ENCODE measurements around the gene RPL10. TPM values are rescaled to one million over a fixed set of nuclear protein-coding genes. Genes with fewer than 3 reads are reported as not detected.
A peak's percentile ranks its signal among the peaks of the same experiment; 100 is the strongest.

The RPL10 gene
- total and polyA plus RNA-seq, 9 of the 15 experiments (the other 6 are each of a cell fraction or from before 2014, with no cell fraction given), result 3,774 to 7,600 (median 5,014) TPM

- H3K36me3 ChIP-seq (ENCODE audit: control insufficient read depth, insufficient read depth, low read length), result peaks cover 2% of the 10 kb centered on the region; the same call in 2 of the 3 replicates
- peak overlapping the region; percentile 66; the same call in 1 of the 2 replicates for H2AFZ ChIP-seq (ENCODE audit: low read depth, low read length)
- H3K27ac ChIP-seq (ENCODE audit: extremely low read depth, low read depth, low read length), result peak overlapping the region; percentile 50; the same call in 1 of the 3 replicates
- intact Hi-C loops (cut with micrococcal nuclease), result loop anchor here (10.0 kb wide), 1 partner anchor 120 kb away; the partner anchor contains the start of gene SLC10A3
- CTCF ChIA-PET (ENCODE audit: low intra/inter-chr PET ratio), result interaction anchor here (0.6 to 4.5 kb wide), 2 partner anchors 159 to 166 kb away, joined by 3 to 63 read pairs; no protein-coding TSS in a partner anchor
- POLR2A ChIA-PET, result interaction anchor here (0.5 to 0.6 kb wide), 2 partner anchors 9 to 406 kb away, joined by 3 read pairs; no protein-coding TSS in a partner anchor
- peak; percentile 28; the same call in 1 of the 2 replicates for TF ChIP-seq ZNF121 (CRISPR knock-in tag; conservative IDR thresholded peaks at IDR 0.05)
- TF ChIP-seq ZNF695 (CRISPR knock-in tag; IDR thresholded peaks at IDR 0.05), result no peak
- H3K9me1 ChIP-seq (ENCODE audit: control insufficient read depth, insufficient read depth, low read length), result no peaks in the 10 kb centered on the region
- peaks cover 23% of the 10 kb centered on the region for H3K79me2 ChIP-seq (ENCODE audit: control insufficient read depth, insufficient read depth, low read length)
- ATAC-seq, result no peak
- peak overlapping the region; percentile 48 to 77; a peak in 3 of 4 replicates for H3K9ac ChIP-seq (ENCODE audit: insufficient read depth in 1 of 2, low read depth in 2 of 2, low read length in 2 of 2)
- no TSS peak for BruUV-seq (replicated peaks)
- peak overlapping the region; percentile 46; the same call in 1 of the 2 replicates for H3K4me2 ChIP-seq (ENCODE audit: insufficient read depth, low read length)
- DNase-seq (ENCODE audit: extremely low read depth in 1 of 4, low spot score in 3 of 4), result no peak
- WGBS (ENCODE audit: insufficient coverage, low coverage, missing lambda C conversion rate), result 44% methylated on average over 8 of the region's 10 CpGs
- FAIRE-seq, result peak; percentile 35
- H3K27me3 ChIP-seq (ENCODE audit: control insufficient read depth in 2 of 2, insufficient read depth in 2 of 2, low read length in 2 of 2), result no peaks in the 10 kb centered on the region
- peaks cover 14 to 71% of the 10 kb centered on the region in 2 experiments; a peak in 4 of 5 replicates for H3K4me1 ChIP-seq (replicated peaks in 1 of 2; ENCODE audit: control insufficient read depth in 2 of 2, insufficient read depth in 2 of 2, low read length in 2 of 2)
- in situ Hi-C loops (cut with MboI), result loop anchor here (10.0 kb wide), 1 partner anchor 160 kb away; no protein-coding TSS in a partner anchor
- peak overlapping the region; percentile 8; the same call in 1 of the 2 replicates for H3K4me3 ChIP-seq
- no peaks in the 10 kb centered on the region for H4K20me1 ChIP-seq (replicated peaks; ENCODE audit: control insufficient read depth, insufficient read depth, low read length)
- no peaks in the 10 kb centered on the region for H3K9me3 ChIP-seq (replicated peaks; ENCODE audit: control insufficient read depth, insufficient read depth, low read depth, low read length)
Measured at GRCh38 chrX:154375156-154375504, 23.0 kb upstream of the RPL10 start.

DNA sequence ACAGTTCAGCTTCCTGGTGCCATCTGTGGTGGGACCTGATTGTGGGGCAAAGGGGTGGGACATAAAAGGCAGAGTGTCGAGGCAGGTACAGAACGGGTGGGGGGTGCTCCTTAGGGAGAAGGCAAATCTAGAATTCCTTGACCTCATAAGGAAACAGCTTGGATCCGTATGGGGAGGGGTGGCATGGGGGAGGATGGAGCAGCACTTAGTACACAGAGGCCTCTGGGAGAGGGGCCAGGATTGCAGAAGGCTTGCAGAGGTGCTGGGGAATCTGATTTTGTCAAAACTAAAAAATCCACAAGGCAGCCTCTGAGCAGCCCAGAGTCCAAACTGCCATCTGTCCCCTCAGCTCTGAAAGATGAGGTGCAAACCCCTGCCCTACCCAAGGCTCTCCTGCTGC is 21.4 kb upstream of the RPL10 start:
- H3K36me3 ChIP-seq (ENCODE audit: control insufficient read depth, insufficient read depth, low read length), result peaks cover 18% of the 10 kb centered on the region; the same call in 2 of the 3 replicates
- FAIRE-seq, result no peak
- CTCF ChIA-PET (ENCODE audit: low intra/inter-chr PET ratio), result no interaction called here
- no peak overlapping the region for H3K4me3 ChIP-seq
- H4K20me1 ChIP-seq (replicated peaks; ENCODE audit: control insufficient read depth, insufficient read depth, low read length), result no peaks in the 10 kb centered on the region
- no peak overlapping the region for H3K4me2 ChIP-seq (ENCODE audit: insufficient read depth, low read length)
- no peaks in the 10 kb centered on the region for H3K9me1 ChIP-seq (ENCODE audit: control insufficient read depth, insufficient read depth, low read length)
- no peak overlapping the region for H2AFZ ChIP-seq (ENCODE audit: low read depth, low read length)
- H3K4me1 ChIP-seq (replicated peaks in 1 of 2; ENCODE audit: control insufficient read depth in 2 of 2, insufficient read depth in 2 of 2, low read length in 2 of 2), result peaks cover 23 to 66% of the 10 kb centered on the region in 2 experiments
- no peaks in the 10 kb centered on the region for H3K9me3 ChIP-seq (replicated peaks; ENCODE audit: control insufficient read depth, insufficient read depth, low read depth, low read length)
- ATAC-seq, result no peak
- POLR2A ChIA-PET, result interaction anchor here (1.5 kb wide), 1 partner anchor 14 kb away, joined by 3 read pairs; no protein-coding TSS in a partner anchor
- no peak overlapping the region for H3K27ac ChIP-seq (ENCODE audit: extremely low read depth, low read depth, low read length)
- in situ Hi-C loops (cut with MboI) (loop anchor here (10.0 kb wide), 1 partner anchor 158 kb away; no protein-coding TSS in a partner anchor), intact Hi-C loops (cut with micrococcal nuclease) (loop anchor here (10.0 kb wide), 1 partner anchor 118 kb away; the partner anchor contains the start of gene SLC10A3)
- H3K79me2 ChIP-seq (ENCODE audit: control insufficient read depth, insufficient read depth, low read length), result peaks cover 26% of the 10 kb centered on the region
- BruUV-seq (replicated peaks), result no TSS peak
- no peak overlapping the region; a peak in 1 of 4 replicates for H3K9ac ChIP-seq (ENCODE audit: insufficient read depth in 1 of 2, low read depth in 2 of 2, low read length in 2 of 2)
- WGBS (ENCODE audit: insufficient coverage, low coverage, missing lambda C conversion rate), result 80% methylated on average over 1 of the region's 3 CpGs
- H3K27me3 ChIP-seq (ENCODE audit: control insufficient read depth in 2 of 2, insufficient read depth in 2 of 2, low read length in 2 of 2), result no peaks in the 10 kb centered on the region
- no peak for DNase-seq (ENCODE audit: extremely low read depth in 1 of 4, low spot score in 3 of 4)
- TF ChIP-seq, protein P1, sequence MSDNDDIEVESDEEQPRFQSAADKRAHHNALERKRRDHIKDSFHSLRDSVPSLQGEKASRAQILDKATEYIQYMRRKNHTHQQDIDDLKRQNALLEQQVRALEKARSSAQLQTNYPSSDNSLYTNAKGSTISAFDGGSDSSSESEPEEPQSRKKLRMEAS (CRISPR knock-in tag; IDR thresholded peaks at IDR 0.05), result no peak
- TF ChIP-seq HEY1 (CRISPR knock-in tag; IDR thresholded peaks at IDR 0.05; ENCODE audit: borderline replicate concordance) (no peak), PTBP1 (IDR thresholded peaks at IDR 0.05; ENCODE audit: low read depth, low read length) (no peak), SOX6 (IDR thresholded peaks at IDR 0.05) (no peak), ZFX (CRISPR knock-in tag; IDR thresholded peaks at IDR 0.05) (no peak), ASH1L (IDR thresholded peaks at IDR 0.05; ENCODE audit: borderline replicate concordance, low read depth, partially characterized antibody) (no peak), ZNF133 (CRISPR knock-in tag; IDR thresholded peaks at IDR 0.05) (no peak), THRB (CRISPR knock-in tag; conservative IDR thresholded peaks at IDR 0.05) (no peak), SETDB1 (IDR thresholded peaks at IDR 0.05; ENCODE audit: low read length) (no peak), ZNF140 (CRISPR knock-in tag; IDR thresholded peaks at IDR 0.05) (no peak), GATA2 (CRISPR knock-in tag; IDR thresholded peaks at IDR 0.05) (no peak), ZBTB17 (CRISPR knock-in tag; IDR thresholded peaks at IDR 0.05) (no peak), PHB (CRISPR knock-in tag; IDR thresholded peaks at IDR 0.05) (no peak), MED1 (CRISPR knock-in tag; IDR thresholded peaks at IDR 0.05; ENCODE audit: borderline replicate concordance) (no peak)

Measured in K562 (cell line).